ENCODE data around the gene ZC3H12D.

ZC3H12D gene

DNA sequence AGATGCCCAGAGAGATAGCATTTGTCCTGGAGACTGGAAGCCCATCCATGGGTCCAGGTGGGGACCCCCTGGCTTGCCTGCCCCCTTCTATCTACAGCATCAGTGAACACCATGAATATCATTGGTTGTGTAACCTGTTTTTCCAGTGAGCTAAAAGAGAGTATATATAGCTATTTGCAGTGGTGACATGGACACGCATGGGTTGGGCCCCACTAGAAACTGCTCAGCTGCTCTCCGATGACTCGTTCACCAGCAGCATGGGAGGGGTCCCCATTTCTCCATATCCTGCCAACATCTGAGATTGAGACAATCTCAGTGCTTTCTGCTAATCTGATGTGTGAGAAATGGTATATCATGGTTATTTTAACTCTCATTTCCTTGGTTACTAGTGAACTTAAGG, 4.0 kb upstream of the ZC3H12D start:
- H3K9me2 ChIP-seq (ENCODE audit: low read depth, low read length): no peaks in the 10 kb centered on the region
- no peaks in the 10 kb centered on the region for H3K36me3 ChIP-seq (ENCODE audit: insufficient read depth, low read length)
- peaks cover 30% of the 10 kb centered on the region for H3K4me1 ChIP-seq (ENCODE audit: insufficient read depth, low read length, severe bottlenecking)
- TF ChIP-seq EZH2 (IDR thresholded peaks at IDR 0.05; ENCODE audit: borderline replicate concordance, low read length): no peak
- TF ChIP-seq, protein P1, sequence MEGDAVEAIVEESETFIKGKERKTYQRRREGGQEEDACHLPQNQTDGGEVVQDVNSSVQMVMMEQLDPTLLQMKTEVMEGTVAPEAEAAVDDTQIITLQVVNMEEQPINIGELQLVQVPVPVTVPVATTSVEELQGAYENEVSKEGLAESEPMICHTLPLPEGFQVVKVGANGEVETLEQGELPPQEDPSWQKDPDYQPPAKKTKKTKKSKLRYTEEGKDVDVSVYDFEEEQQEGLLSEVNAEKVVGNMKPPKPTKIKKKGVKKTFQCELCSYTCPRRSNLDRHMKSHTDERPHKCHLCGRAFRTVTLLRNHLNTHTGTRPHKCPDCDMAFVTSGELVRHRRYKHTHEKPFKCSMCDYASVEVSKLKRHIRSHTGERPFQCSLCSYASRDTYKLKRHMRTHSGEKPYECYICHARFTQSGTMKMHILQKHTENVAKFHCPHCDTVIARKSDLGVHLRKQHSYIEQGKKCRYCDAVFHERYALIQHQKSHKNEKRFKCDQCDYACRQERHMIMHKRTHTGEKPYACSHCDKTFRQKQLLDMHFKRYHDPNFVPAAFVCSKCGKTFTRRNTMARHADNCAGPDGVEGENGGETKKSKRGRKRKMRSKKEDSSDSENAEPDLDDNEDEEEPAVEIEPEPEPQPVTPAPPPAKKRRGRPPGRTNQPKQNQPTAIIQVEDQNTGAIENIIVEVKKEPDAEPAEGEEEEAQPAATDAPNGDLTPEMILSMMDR (IDR thresholded peaks at IDR 0.05; ENCODE audit: low read length): no peak
- no peak overlapping the region for H3K9ac ChIP-seq (ENCODE audit: low read length)
- H3K27me3 ChIP-seq (ENCODE audit: insufficient read depth, low read length): no peaks in the 10 kb centered on the region
- H3K4me3 ChIP-seq (ENCODE audit: low read depth, low read length, poor library complexity, severe bottlenecking): no peak overlapping the region
- no peaks in the 10 kb centered on the region for H3K9me3 ChIP-seq (ENCODE audit: low read length)
- no peak overlapping the region for H2AFZ ChIP-seq (ENCODE audit: low read length)
- H3K4me2 ChIP-seq (ENCODE audit: low read length): no peak overlapping the region
- no peaks in the 10 kb centered on the region for H3F3A ChIP-seq (ENCODE audit: insufficient read depth, low read length)
- H4K20me1 ChIP-seq (ENCODE audit: insufficient read depth, low read length): no peaks in the 10 kb centered on the region
- H3K27ac ChIP-seq (ENCODE audit: low read depth, low read length, poor library complexity, severe bottlenecking): no peak overlapping the region
- H3K79me2 ChIP-seq (ENCODE audit: insufficient read depth, low read length): no peaks in the 10 kb centered on the region

DNA sequence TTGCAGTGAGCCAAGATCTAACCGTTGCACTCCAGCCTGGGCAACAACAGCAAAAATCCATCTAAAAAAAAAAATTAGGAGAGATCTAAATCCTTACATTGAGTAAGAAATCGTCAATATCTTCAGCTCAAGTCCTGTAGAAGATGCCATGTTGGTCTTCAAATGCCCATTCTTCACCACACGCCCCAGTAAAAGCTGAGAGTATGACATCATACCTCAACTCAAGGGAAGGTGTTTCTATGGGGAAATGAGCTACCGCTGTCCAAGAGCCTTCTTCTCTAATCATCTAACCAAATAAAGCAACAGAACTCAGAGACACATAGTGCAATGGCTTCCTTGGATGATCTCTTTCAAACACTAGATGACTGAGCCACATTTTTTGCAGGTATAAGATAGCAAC, 2.5 kb upstream of the ZC3H12D start:
- H3K9me2 ChIP-seq (ENCODE audit: low read depth, low read length): no peaks in the 10 kb centered on the region
- H3K4me3 ChIP-seq (ENCODE audit: low read depth, low read length, poor library complexity, severe bottlenecking): no peak overlapping the region
- no peaks in the 10 kb centered on the region for H3K9me3 ChIP-seq (ENCODE audit: low read length)
- no peaks in the 10 kb centered on the region for H4K20me1 ChIP-seq (ENCODE audit: insufficient read depth, low read length)
- no peak overlapping the region for H3K27ac ChIP-seq (ENCODE audit: low read depth, low read length, poor library complexity, severe bottlenecking)
- H3K79me2 ChIP-seq (ENCODE audit: insufficient read depth, low read length): no peaks in the 10 kb centered on the region
- H3K9ac ChIP-seq (ENCODE audit: low read length): no peak overlapping the region
- H3K36me3 ChIP-seq (ENCODE audit: insufficient read depth, low read length): no peaks in the 10 kb centered on the region
- H3K4me1 ChIP-seq (ENCODE audit: insufficient read depth, low read length, severe bottlenecking): peaks cover 45% of the 10 kb centered on the region
- H2AFZ ChIP-seq (ENCODE audit: low read length): no peak overlapping the region
- H3F3A ChIP-seq (ENCODE audit: insufficient read depth, low read length): peaks cover 12% of the 10 kb centered on the region; the same call in 1 of the 2 replicates
- H3K27me3 ChIP-seq (ENCODE audit: insufficient read depth, low read length): no peaks in the 10 kb centered on the region
- TF ChIP-seq, protein P1 (IDR thresholded peaks at IDR 0.05; ENCODE audit: low read length): no peak
- no peak for TF ChIP-seq EZH2 (IDR thresholded peaks at IDR 0.05; ENCODE audit: borderline replicate concordance, low read length)
- no peak overlapping the region for H3K4me2 ChIP-seq (ENCODE audit: low read length)

DNA sequence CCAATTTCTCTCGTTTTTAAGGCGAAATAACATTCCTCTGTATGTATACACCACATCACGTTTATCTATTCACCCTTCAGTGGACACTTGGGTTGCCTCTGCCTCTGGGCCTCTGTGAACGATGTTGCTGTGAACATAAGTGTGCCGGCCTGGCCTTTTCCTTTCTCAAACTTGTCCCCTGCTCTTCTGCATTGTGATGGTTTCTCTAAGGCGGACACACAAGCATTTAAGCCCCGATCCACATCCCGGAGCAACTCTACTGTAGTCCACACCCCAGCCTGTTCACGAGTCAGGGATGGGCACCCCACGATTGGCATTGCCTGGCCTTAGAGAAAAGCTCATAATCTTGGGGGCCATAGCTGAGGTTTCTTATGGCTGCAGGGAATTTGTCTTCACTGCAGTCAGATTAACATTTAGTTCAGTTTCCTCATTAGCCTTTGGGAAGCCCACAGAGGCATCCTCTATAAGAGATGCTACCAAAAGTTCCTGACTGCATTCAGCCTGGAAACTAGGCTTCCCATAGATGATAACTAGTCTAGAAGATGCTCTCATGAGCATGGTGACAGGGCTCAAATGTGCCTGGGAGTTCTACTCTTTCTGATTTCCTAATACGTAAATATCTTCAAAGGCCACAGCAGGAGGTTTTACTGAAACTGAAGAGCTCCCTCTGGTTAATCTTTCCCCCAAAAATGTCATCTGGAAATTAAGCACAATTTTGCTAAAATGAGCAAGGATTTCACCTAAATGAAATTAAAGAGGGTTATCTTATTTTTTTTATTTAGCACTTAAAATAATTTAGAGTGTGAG, 762 bp downstream of the ZC3H12D start:
- H3K4me1 ChIP-seq (ENCODE audit: insufficient read depth, low read length, severe bottlenecking): peaks cover 77% of the 10 kb centered on the region
- no peaks in the 10 kb centered on the region for H4K20me1 ChIP-seq (ENCODE audit: insufficient read depth, low read length)
- H3K36me3 ChIP-seq (ENCODE audit: insufficient read depth, low read length): no peaks in the 10 kb centered on the region
- peaks cover 2% of the 10 kb centered on the region; the same call in 1 of the 2 replicates for H3K79me2 ChIP-seq (ENCODE audit: insufficient read depth, low read length)
- H3K27ac ChIP-seq (ENCODE audit: low read depth, low read length, poor library complexity, severe bottlenecking): peak overlapping the region; percentile 98
- peak overlapping the region; percentile 78 for H3K9ac ChIP-seq (ENCODE audit: low read length)
- H3K4me3 ChIP-seq (ENCODE audit: low read depth, low read length, poor library complexity, severe bottlenecking): peak overlapping the region; percentile 66
- peak overlapping the region; percentile 87 for H3K4me2 ChIP-seq (ENCODE audit: low read length)
- no peaks in the 10 kb centered on the region for H3K9me2 ChIP-seq (ENCODE audit: low read depth, low read length)
- TF ChIP-seq, protein P1 (IDR thresholded peaks at IDR 0.05; ENCODE audit: low read length): no peak
- no peak for TF ChIP-seq EZH2 (IDR thresholded peaks at IDR 0.05; ENCODE audit: borderline replicate concordance, low read length)
- H3K9me3 ChIP-seq (ENCODE audit: low read length): no peaks in the 10 kb centered on the region
- H2AFZ ChIP-seq (ENCODE audit: low read length): 0 out of 2 replicates have a peak overlapping the region, but pooled peaks have one; percentile 33
- peaks cover 17% of the 10 kb centered on the region; the same call in 1 of the 2 replicates for H3F3A ChIP-seq (ENCODE audit: insufficient read depth, low read length)
- H3K27me3 ChIP-seq (ENCODE audit: insufficient read depth, low read length): no peaks in the 10 kb centered on the region

Measured in OCI-LY1 (cell line).